GM12878 (cell line): Measurements from ENCODE around the gene DCAF5. TPM values are rescaled to one million over a fixed set of nuclear protein-coding genes. Genes with fewer than 3 reads are reported as not detected.

Experiments used
- ATF2 ChIP-seq: IDR thresholded peaks from 2 replicates; pipeline ENCODE4 v1.6.1; 2012; ENCODE audit warnings: low read length, inconsistent platforms
- BCL11A ChIP-seq: IDR thresholded peaks from 2 replicates; pipeline ENCODE4 v1.6.1; 2011; ENCODE audit warnings: low read depth, low read length
- CTCF ChIP-seq, 3 experiments: IDR thresholded peaks in 2 of 3; conservative IDR thresholded peaks in 1 of 3; 2 replicates each; pipeline ENCODE4 v1.5.1; 2011; ENCODE audit warnings: low read depth in 3 of 3, low read length in 3 of 3, mild to moderate bottlenecking in 3 of 3, control low read depth in 2 of 3, moderate library complexity in 2 of 3, inconsistent platforms in 1 of 3, mixed read lengths in 1 of 3; ENCODE audit not compliant: control insufficient read depth in 2 of 3, insufficient read depth in 1 of 3; ENCODE audit errors: extremely low read depth in 1 of 3
- EGR1 ChIP-seq, 2 experiments: IDR thresholded peaks; 1 replicate in 1 of 2; 2 replicates in 1 of 2; pipeline ENCODE4 v1.6.1; 2011 to 2012; ENCODE audit warnings: low read depth in 2 of 2, low read length in 2 of 2, borderline replicate concordance in 1 of 2, mild to moderate bottlenecking in 1 of 2, moderate library complexity in 1 of 2
- FOS ChIP-seq: IDR thresholded peaks from 3 replicates; pipeline ENCODE4 v1.6.1; 2011; ENCODE audit warnings: borderline replicate concordance; ENCODE audit not compliant: insufficient read length; ENCODE audit errors: extremely low read depth
- IRF5 ChIP-seq: fragments of 450-650 bp; IDR thresholded peaks from 2 replicates; pipeline ENCODE4 v1.6.1; 2017; ENCODE audit warnings: borderline replicate concordance
- MTA2 ChIP-seq: fragments of 450-650 bp; IDR thresholded peaks from 2 replicates; pipeline ENCODE4 v1.6.1; 2016; ENCODE audit warnings: low read depth, mild to moderate bottlenecking, moderate library complexity
- NFYB ChIP-seq: IDR thresholded peaks from 2 replicates; pipeline ENCODE4 v1.6.1; 2011; ENCODE audit warnings: low read depth, mild to moderate bottlenecking, low read length, improper control_type of control experiment, moderate library complexity; ENCODE audit not compliant: insufficient read depth
- NR2F1 ChIP-seq: fragments of 450-650 bp; conservative IDR thresholded peaks from 2 replicates; pipeline ENCODE4 v1.6.1; 2017; ENCODE audit warnings: mild to moderate bottlenecking
- POLR2AphosphoS2 ChIP-seq: IDR thresholded peaks from 2 replicates; pipeline ENCODE4 v1.6.1; 2011; ENCODE audit warnings: low read depth, mild to moderate bottlenecking, low read length, improper control_type of control experiment, moderate library complexity
- RAD51 ChIP-seq: fragments of 450-650 bp; IDR thresholded peaks from 2 replicates; pipeline ENCODE4 v1.6.1; 2016; ENCODE audit warnings: moderate library complexity, mild to moderate bottlenecking, inconsistent platforms
- RELB ChIP-seq: fragments of 450-650 bp; IDR thresholded peaks from 2 replicates; pipeline ENCODE4 v1.6.1; 2017; ENCODE audit warnings: low read depth, mild to moderate bottlenecking, moderate library complexity
- SPI1 ChIP-seq: IDR thresholded peaks from 2 replicates; pipeline ENCODE4 v1.6.1; 2011; ENCODE audit warnings: low read depth, mild to moderate bottlenecking, low read length, moderate library complexity, borderline replicate concordance; ENCODE audit not compliant: insufficient read depth
- STAT3 ChIP-seq: IDR thresholded peaks from 2 replicates; pipeline ENCODE4 v1.6.1; 2011; ENCODE audit warnings: low read depth, low read length, improper control_type of control experiment
- TAF1 ChIP-seq: IDR thresholded peaks from 2 replicates; pipeline ENCODE4 v1.6.1; 2011; ENCODE audit warnings: mild to moderate bottlenecking, low read depth, low read length, borderline replicate concordance
- ZBTB33 ChIP-seq: fragments of 450-650 bp; IDR thresholded peaks from 2 replicates; pipeline ENCODE4 v1.6.1; 2017; ENCODE audit warnings: mild to moderate bottlenecking
- ZSCAN29 ChIP-seq: fragments of 450-650 bp; IDR thresholded peaks from 2 replicates; pipeline ENCODE4 v1.6.1; 2017; ENCODE audit warnings: mild to moderate bottlenecking, moderate library complexity
- polyA plus RNA-seq, 11 experiments: library from polyadenylated mRNA; depleted of rRNA in 4 of 11; unstranded in 6 of 11; stranded (reverse) in 5 of 11; fragments of >200 nt; fragmentation: Nextera tagmentation in 4 of 11; fragmentation: Illumina TruSeq in 1 of 11; extraction: Ambion mirVana in 4 of 11; extraction: Trizol in 1 of 11; gene quantifications; 1 replicate in 1 of 11; 2 replicates in 10 of 11; pipeline versions ENCODE4 v1.2.1 to v1.2.3, GENCODE V29; 2011 to 2016; ENCODE audit warnings: inconsistent platforms in 2 of 11, missing spikeins in 2 of 11, low read depth in 1 of 11
- total RNA-seq, 4 experiments: library from RNA; depleted of rRNA in 3 of 4; stranded (reverse); fragments of >200 nt in 3 of 4; fragmentation: Illumina TruSeq in 1 of 4; extraction: Trizol in 1 of 4; gene quantifications; 2 replicates each; pipeline versions ENCODE4 v1.2.1 to v1.2.3, GENCODE V29; 2013 to 2021

Gene DCAF5
- total and polyA plus RNA-seq, 10 of the 15 experiments (the other 5 are each of a cell fraction or from before 2014, with no cell fraction given) = 6.8 to 38.1 (median 19.1) TPM

GRCh38 chr14:69151458-69152180 is 1.3 kb downstream of the DCAF5 start (continued):
- TF ChIP-seq RELB (peak; percentile 65), CTCF (IDR thresholded peaks at IDR 0.05 in 2 of 3, conservative IDR thresholded peaks at IDR 0.05 in 1 of 3; ENCODE audit: control insufficient read depth in 2 of 3, extremely low read depth in 1 of 3, insufficient read depth in 1 of 3, low read depth in 3 of 3, low read length in 3 of 3) (peak; percentile 53 to 62 (median 55); a peak in 5 of 6 replicates), SPI1 (no peak), ZBTB33 (no peak), ATF2 (no peak), STAT3 (no peak), TAF1 (peak; percentile 55; the same call in 1 of the 2 replicates), POLR2AphosphoS2 (0 out of 2 replicates have a peak, but pooled peaks have one; percentile 40), NFYB (no peak), RAD51 (no peak), MTA2 (no peak), BCL11A (no peak), NR2F1 (peak; percentile 77; the same call in 1 of the 2 replicates), IRF5 (no peak), EGR1 (IDR thresholded peaks at IDR 0.05; ENCODE audit: borderline replicate concordance in 1 of 2, low read depth in 2 of 2, low read length in 2 of 2) (no peak), ZSCAN29 (peak; percentile 68), FOS (no peak)
